SK-N-MC (cell line): ENCODE data around the gene NLRP7.
"Not testable (repeated sequence)": the region's sequence is repeated elsewhere in the genome, so short reads cannot be mapped to it uniquely, and the experiment has no call there.

ENCODE experiments used
- DNase-seq: peaks from one replicate; pipeline ENCODE4 v3.0.0-alpha.2; 2011; ENCODE audit warnings: low read depth, low spot score
- H3K27ac ChIP-seq: fragments of 200-600 bp; sonication (generic); 2 replicates; pipeline ENCODE4 v1.5.1; 2016; ENCODE audit warnings: mixed run types
- H3K36me3 ChIP-seq: fragments of 200-600 bp; sonication (generic); 2 replicates; pipeline ENCODE4 v1.6.1; 2017; ENCODE audit warnings: antibody characterized with exemption, low read length, mixed read lengths; ENCODE audit not compliant: insufficient read depth
- H3K4me3 ChIP-seq: fragments of 200-600 bp; sonication (generic); 2 replicates; pipeline ENCODE4 v1.5.1; 2016
- H3K9ac ChIP-seq: fragments of 200-600 bp; sonication (generic); 2 replicates; pipeline ENCODE4 v1.8.0; 2017; ENCODE audit warnings: mixed run types, mixed read lengths; ENCODE audit not compliant: insufficient read length
- H3K9me3 ChIP-seq: fragments of 200-600 bp; sonication (generic); 2 replicates; pipeline ENCODE4 v1.6.1; 2017; ENCODE audit warnings: low read depth, mild to moderate bottlenecking, antibody characterized with exemption, low read length, moderate library complexity, mixed read lengths
- EZH2 ChIP-seq: fragments of 200-600 bp; sonication (generic); IDR thresholded peaks from one replicate; pipeline ENCODE4 v1.6.1; 2017; ENCODE audit warnings: antibody characterized with exemption
- FOXP2 ChIP-seq: optimal IDR thresholded peaks from 2 replicates; pipeline ENCODE3; 2011; ENCODE audit warnings: mild to moderate bottlenecking, moderate library complexity; ENCODE audit not compliant: insufficient read depth; ENCODE audit errors: extremely low read length, control extremely low read depth
- POLR2AphosphoS5 ChIP-seq: IDR thresholded peaks from 2 replicates; pipeline ENCODE4 v1.6.1; 2012; ENCODE audit warnings: mild to moderate bottlenecking, low read depth, low read length, borderline replicate concordance

Gene NLRP7

DNA sequence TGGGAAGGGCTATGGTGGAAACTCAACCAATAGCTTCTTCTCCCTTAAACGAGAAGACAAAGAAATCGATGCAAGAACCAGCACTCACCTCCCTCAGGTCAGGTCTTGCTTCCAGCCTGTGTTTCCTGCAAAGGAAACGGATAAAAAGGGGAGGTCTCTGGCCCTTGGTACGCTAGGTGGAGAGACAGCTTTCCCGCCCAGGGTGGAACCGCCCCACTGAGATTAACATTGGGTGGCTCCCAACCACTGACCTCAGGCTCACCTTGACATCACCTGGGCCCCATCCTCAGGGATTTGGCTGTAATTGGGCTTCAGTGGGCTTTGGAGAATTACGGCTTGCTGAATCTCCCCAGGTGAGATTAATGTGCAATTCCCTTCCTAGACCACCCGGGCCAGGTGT is at the start of gene NLRP7:
Gene NLRP7, minus strand, starts transcription at position 150 of the 400 bp plus-strand sequence.
- Histone ChIP-seq H3K4me3 (no peak within 1 kb of the TSS), H3K36me3 (no peaks in the 10 kb centered on the region), H3K27ac (no peak within 1 kb of the TSS), H3K9me3 (no peaks in the 10 kb centered on the region), H3K9ac (no peak within 1 kb of the TSS)
- no peak for DNase-seq
- TF ChIP-seq EZH2 (no peak), POLR2AphosphoS5 (no peak), FOXP2 (no peak)

DNA sequence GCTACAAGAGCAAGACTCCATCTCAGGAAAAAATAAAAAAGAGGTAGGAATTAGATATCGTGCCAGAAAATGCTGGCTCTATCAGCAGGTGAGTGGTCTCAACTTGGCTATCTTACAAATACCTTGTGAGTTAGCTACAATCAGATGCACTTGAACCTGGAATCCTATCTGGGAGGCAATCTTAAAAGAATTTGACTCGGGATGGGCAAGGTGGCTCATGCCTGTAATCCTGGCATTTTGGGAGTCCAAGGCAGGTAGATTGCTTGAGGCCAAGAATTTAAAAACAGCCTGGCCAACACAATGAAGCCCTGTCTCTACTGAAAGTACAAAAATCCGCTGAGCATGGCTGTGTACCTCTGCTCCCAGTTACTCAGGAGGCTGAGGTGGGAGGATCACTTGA is 48.2 kb upstream of the NLRP7 start:
- Histone ChIP-seq H3K9ac (no peak overlapping the region), H3K4me3 (no peak overlapping the region), H3K9me3 (no peaks in the 10 kb centered on the region), H3K27ac (no peak overlapping the region), H3K36me3 (no peaks in the 10 kb centered on the region)
- no peak for DNase-seq
- TF ChIP-seq FOXP2, result no peak
- TF ChIP-seq EZH2, result no peak
- TF ChIP-seq POLR2AphosphoS5, result no peak

- not testable (repeated sequence) for DNase-seq, H3K9ac ChIP-seq, H3K4me3 ChIP-seq, H3K27ac ChIP-seq, H3K9me3 ChIP-seq, H3K36me3 ChIP-seq
Measured at GRCh38 chr19:54989531-54989930, 42.2 kb upstream of the NLRP7 start.

- not testable (repeated sequence) for H3K9ac ChIP-seq, DNase-seq, H3K27ac ChIP-seq, H3K36me3 ChIP-seq, H3K9me3 ChIP-seq, H3K4me3 ChIP-seq
Measured at GRCh38 chr19:54982562-54982961, 35.2 kb upstream of the NLRP7 start.

GRCh38 chr19:54973229-54974090 is 26.1 kb upstream of the NLRP7 start:
- not testable (repeated sequence) for H3K4me3 ChIP-seq, H3K36me3 ChIP-seq, DNase-seq, H3K27ac ChIP-seq, H3K9me3 ChIP-seq, H3K9ac ChIP-seq

GRCh38 chr19:54971446-54971845 is 24.1 kb upstream of the NLRP7 start:
- H3K27ac ChIP-seq, H3K9ac ChIP-seq, H3K4me3 ChIP-seq, DNase-seq, H3K9me3 ChIP-seq, H3K36me3 ChIP-seq: not testable (repeated sequence)

GRCh38 chr19:54969647-54970046 is 22.3 kb upstream of the NLRP7 start:
- Histone ChIP-seq H3K9ac (no peak overlapping the region), H3K36me3 (no peaks in the 10 kb centered on the region), H3K4me3 (no peak overlapping the region), H3K9me3 (no peaks in the 10 kb centered on the region), H3K27ac (no peak overlapping the region)
- no peak for TF ChIP-seq POLR2AphosphoS5
- TF ChIP-seq FOXP2, result no peak
- TF ChIP-seq EZH2, result no peak
- no peak for DNase-seq

DNA sequence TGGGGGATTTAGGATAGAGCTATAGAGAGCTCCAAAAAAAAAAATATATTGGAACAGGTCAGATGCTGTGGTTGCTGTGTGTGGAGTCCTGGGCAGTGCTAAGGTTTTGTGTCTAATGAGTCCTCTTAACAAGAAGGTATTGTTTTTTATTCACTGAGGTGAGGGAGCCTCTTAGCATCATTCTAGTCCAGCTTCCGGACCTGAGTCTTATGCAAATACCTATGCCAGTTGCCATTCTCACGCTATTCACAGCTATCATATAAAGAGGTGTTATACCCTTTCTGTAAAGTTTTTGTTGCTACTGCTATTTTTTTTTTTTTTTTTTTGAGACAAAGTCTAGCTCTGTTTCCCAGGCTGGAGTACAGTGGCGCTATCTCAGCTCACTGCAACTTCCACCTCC is 20.3 kb upstream of the NLRP7 start:
- Histone ChIP-seq H3K9ac (no peak overlapping the region), H3K36me3 (no peaks in the 10 kb centered on the region), H3K4me3 (no peak overlapping the region), H3K27ac (no peak overlapping the region), H3K9me3 (no peaks in the 10 kb centered on the region)
- TF ChIP-seq EZH2 (no peak), POLR2AphosphoS5 (no peak), FOXP2 (no peak)
- no peak for DNase-seq

- not testable (repeated sequence) for H3K9ac ChIP-seq, DNase-seq, H3K36me3 ChIP-seq, H3K4me3 ChIP-seq, H3K27ac ChIP-seq, H3K9me3 ChIP-seq
Measured at GRCh38 chr19:54965055-54965454, 17.7 kb upstream of the NLRP7 start.

GRCh38 chr19:54959840-54960239 is 12.5 kb upstream of the NLRP7 start:
- Histone ChIP-seq H3K9ac (no peak overlapping the region), H3K36me3 (no peaks in the 10 kb centered on the region), H3K4me3 (no peak overlapping the region), H3K9me3 (no peaks in the 10 kb centered on the region), H3K27ac (no peak overlapping the region)
- TF ChIP-seq EZH2, result no peak
- DNase-seq, result no peak
